NAMALWA (cell line): ENCODE results near the gene FGFBP1.
"Not testable (repeated sequence)": the region's sequence is repeated elsewhere in the genome, so short reads cannot be mapped to it uniquely, and the experiment has no call there.

Source experiments
- DNase-seq: peaks from one replicate; pipeline ENCODE4 v3.0.0-alpha.2; 2015; ENCODE audit warnings: low spot score

FGFBP1 gene

GRCh38 chr4:15945516-15945915, 7.0 kb upstream of the FGFBP1 start:
- no peak for DNase-seq

- no peak for DNase-seq
Observed at GRCh38 chr4:15944895-15945294, 6.4 kb upstream of the FGFBP1 start.

- DNase-seq = no peak
Observed at GRCh38 chr4:15942283-15942682, 3.7 kb upstream of the FGFBP1 start.

- DNase-seq = no peak
Observed at GRCh38 chr4:15938182-15938581, 358 bp downstream of the FGFBP1 start.

- DNase-seq = no peak
Observed at GRCh38 chr4:15936495-15936894, 2.0 kb downstream of the FGFBP1 start.

- no peak for DNase-seq
Observed at GRCh38 chr4:15935504-15936402, 2.8 kb downstream of the FGFBP1 start.

- DNase-seq = no peak
Observed at GRCh38 chr4:15934259-15934658, 4.3 kb downstream of the FGFBP1 start.

- DNase-seq = no peak
Observed at GRCh38 chr4:15931451-15932210, 6.9 kb downstream of the FGFBP1 start.

GRCh38 chr4:15930314-15930713, 8.2 kb downstream of the FGFBP1 start:
- DNase-seq = no peak

GRCh38 chr4:15929540-15929939, 9.0 kb downstream of the FGFBP1 start:
- DNase-seq = no peak

- DNase-seq = no peak
Observed at GRCh38 chr4:15928883-15929282, 9.7 kb downstream of the FGFBP1 start.

- DNase-seq = no peak
Observed at GRCh38 chr4:15926486-15926885, 12.1 kb downstream of the FGFBP1 start.

GRCh38 chr4:15925830-15926229, 12.7 kb downstream of the FGFBP1 start:
- DNase-seq = no peak

GRCh38 chr4:15921592-15921932, 17.0 kb downstream of the FGFBP1 start:
- no peak for DNase-seq

GRCh38 chr4:15920723-15921591, 17.6 kb downstream of the FGFBP1 start:
- DNase-seq = no peak

GRCh38 chr4:15918484-15919129, 19.9 kb downstream of the FGFBP1 start:
- no peak for DNase-seq

- DNase-seq = no peak
Observed at GRCh38 chr4:15917297-15917696, 21.2 kb downstream of the FGFBP1 start.

GRCh38 chr4:15916358-15916757, 22.2 kb downstream of the FGFBP1 start:
- DNase-seq = not testable (repeated sequence)

GRCh38 chr4:15914736-15915135, 23.8 kb downstream of the FGFBP1 start:
- DNase-seq = no peak

- no peak for DNase-seq
Observed at GRCh38 chr4:15914291-15914690, 24.2 kb downstream of the FGFBP1 start.

GRCh38 chr4:15913631-15913970, 24.9 kb downstream of the FGFBP1 start:
- DNase-seq = no peak
